Loucy (cell line): ENCODE results near the gene TECPR2.

Source experiments
- H2AFZ ChIP-seq: fragments of 200-600 bp; sonication (generic); 2 replicates; pipeline ENCODE4 v1.6.0; 2016; ENCODE audit warnings: antibody characterized with exemption, mild to moderate bottlenecking, low read length, moderate library complexity
- H3F3A ChIP-seq: fragments of 200-600 bp; 2 replicates; pipeline ENCODE4 v1.6.0; 2016; ENCODE audit warnings: antibody characterized with exemption, low read depth, mild to moderate bottlenecking
- H3K27me3 ChIP-seq: fragments of 200-600 bp; sonication (generic); 2 replicates; pipeline ENCODE4 v1.6.1; 2014; ENCODE audit warnings: low read length, mild to moderate bottlenecking; ENCODE audit not compliant: insufficient read depth, poor library complexity, severe bottlenecking
- H3K36me3 ChIP-seq: fragments of 200-600 bp; sonication (generic); 2 replicates; pipeline ENCODE4 v1.6.1; 2016; ENCODE audit warnings: low read length; ENCODE audit not compliant: insufficient read depth
- H3K4me1 ChIP-seq: fragments of 200-600 bp; sonication (generic); 2 replicates; pipeline ENCODE4 v1.5.1; 2014; ENCODE audit warnings: low read length, mild to moderate bottlenecking; ENCODE audit not compliant: insufficient read depth, poor library complexity, severe bottlenecking
- H3K4me2 ChIP-seq: fragments of 200-600 bp; sonication (generic); 2 replicates; pipeline ENCODE4 v1.6.0; 2014; ENCODE audit warnings: antibody characterized with exemption, low read length, low read depth, mild to moderate bottlenecking; ENCODE audit not compliant: poor library complexity, severe bottlenecking
- H3K4me3 ChIP-seq: fragments of 200-600 bp; sonication (generic); 2 replicates; pipeline ENCODE4 v1.5.1; 2014; ENCODE audit warnings: low read length, mild to moderate bottlenecking, mixed read lengths; ENCODE audit not compliant: poor library complexity, severe bottlenecking
- H3K79me2 ChIP-seq: fragments of 200-600 bp; sonication (generic); 2 replicates; pipeline ENCODE4 v1.6.1; 2014; ENCODE audit warnings: low read length; ENCODE audit not compliant: insufficient read depth
- H3K9ac ChIP-seq: fragments of 200-600 bp; sonication (generic); 2 replicates; pipeline ENCODE4 v1.6.0; 2014; ENCODE audit warnings: mild to moderate bottlenecking, low read depth, low read length, moderate library complexity; ENCODE audit not compliant: poor library complexity, severe bottlenecking
- H3K9me2 ChIP-seq: fragments of 200-600 bp; sonication (generic); replicated peaks from 2 replicates; pipeline ENCODE4 v1.6.1; 2016; ENCODE audit warnings: low read depth, low read length, mixed read lengths
- H3K9me3 ChIP-seq: fragments of 200-600 bp; sonication (generic); 2 replicates; pipeline ENCODE4 v1.6.1; 2014; ENCODE audit warnings: mild to moderate bottlenecking, antibody characterized with exemption, low read length, low read depth; ENCODE audit not compliant: insufficient read depth
- H4K20me1 ChIP-seq: fragments of 200-600 bp; sonication (generic); 2 replicates; pipeline ENCODE4 v1.6.0; 2014; ENCODE audit warnings: antibody characterized with exemption, low read length, mild to moderate bottlenecking; ENCODE audit not compliant: insufficient read depth, poor library complexity, severe bottlenecking
- CTCF ChIP-seq: fragments of 200-600 bp; sonication (generic); conservative IDR thresholded peaks from 2 replicates; pipeline ENCODE4 v1.5.1; 2014; ENCODE audit warnings: mild to moderate bottlenecking, antibody characterized with exemption, low read length
- EZH2phosphoT487 ChIP-seq: fragments of 200-600 bp; IDR thresholded peaks from 2 replicates; pipeline ENCODE4 v1.6.1; 2018; ENCODE audit warnings: antibody characterized with exemption, mild to moderate bottlenecking, moderate library complexity, borderline replicate concordance

Gene TECPR2

GRCh38 chr14:102439556-102439955 is 76.8 kb downstream of the TECPR2 start:
- H3K4me3 ChIP-seq, result no peak overlapping the region
- no peaks in the 10 kb centered on the region for H4K20me1 ChIP-seq
- no peak overlapping the region for H3K4me2 ChIP-seq
- no peaks in the 10 kb centered on the region for H3K27me3 ChIP-seq
- H3K4me1 ChIP-seq, result peaks cover 3% of the 10 kb centered on the region
- H3K9me2 ChIP-seq, result no peaks in the 10 kb centered on the region
- H3K36me3 ChIP-seq, result no peaks in the 10 kb centered on the region
- no peaks in the 10 kb centered on the region for H3F3A ChIP-seq
- TF ChIP-seq EZH2phosphoT487 (no peak), CTCF (no peak)
- H3K9me3 ChIP-seq, result no peaks in the 10 kb centered on the region
- H3K79me2 ChIP-seq, result no peaks in the 10 kb centered on the region
- no peak overlapping the region for H2AFZ ChIP-seq
- H3K9ac ChIP-seq, result no peak overlapping the region

- H3F3A ChIP-seq, result no peaks in the 10 kb centered on the region
- H3K9ac ChIP-seq, result no peak overlapping the region
- H4K20me1 ChIP-seq, result no peaks in the 10 kb centered on the region
- H3K4me2 ChIP-seq, result no peak overlapping the region
- H3K9me2 ChIP-seq, result no peaks in the 10 kb centered on the region
- TF ChIP-seq CTCF (no peak), EZH2phosphoT487 (no peak)
- no peak overlapping the region for H2AFZ ChIP-seq
- H3K9me3 ChIP-seq, result no peaks in the 10 kb centered on the region
- peaks cover 3% of the 10 kb centered on the region for H3K4me1 ChIP-seq
- no peaks in the 10 kb centered on the region for H3K79me2 ChIP-seq
- H3K27me3 ChIP-seq, result no peaks in the 10 kb centered on the region
- H3K4me3 ChIP-seq, result no peak overlapping the region
- no peaks in the 10 kb centered on the region for H3K36me3 ChIP-seq
These were observed 77.7 kb downstream of the TECPR2 start for GRCh38 chr14:102440392-102440791.

- no peaks in the 10 kb centered on the region for H3K27me3 ChIP-seq
- no peaks in the 10 kb centered on the region for H3K79me2 ChIP-seq
- H3K9me2 ChIP-seq, result no peaks in the 10 kb centered on the region
- no peak overlapping the region for H2AFZ ChIP-seq
- no peaks in the 10 kb centered on the region for H3K9me3 ChIP-seq
- H3K9ac ChIP-seq, result no peak overlapping the region
- H3K4me1 ChIP-seq, result peaks cover 3% of the 10 kb centered on the region
- no peak overlapping the region for H3K4me3 ChIP-seq
- H4K20me1 ChIP-seq, result no peaks in the 10 kb centered on the region
- no peaks in the 10 kb centered on the region for H3K36me3 ChIP-seq
- H3F3A ChIP-seq, result no peaks in the 10 kb centered on the region
- TF ChIP-seq EZH2phosphoT487 (no peak), CTCF (no peak)
- no peak overlapping the region for H3K4me2 ChIP-seq
These were observed 79.8 kb downstream of the TECPR2 start for GRCh38 chr14:102442241-102443211.
